GM18520 (cell line): ENCODE measurements around the gene RPS3.
"Not testable (repeated sequence)": the region's sequence is repeated elsewhere in the genome, so short reads cannot be mapped to it uniquely, and the experiment has no call there.

Source experiments
- ATAC-seq: cut with Tn5 transposase; IDR thresholded peaks from one replicate; pipeline ENCODE4 v1.9.1; 2021; ENCODE audit not compliant: unreplicated experiment

The RPS3 gene

GRCh38 chr11:75378776-75379175 lies 20.5 kb upstream of the RPS3 start:
- ATAC-seq = not testable (repeated sequence)

- no peak for ATAC-seq
Observed at GRCh38 chr11:75380245-75380644, 19.1 kb upstream of the RPS3 start.

DNA sequence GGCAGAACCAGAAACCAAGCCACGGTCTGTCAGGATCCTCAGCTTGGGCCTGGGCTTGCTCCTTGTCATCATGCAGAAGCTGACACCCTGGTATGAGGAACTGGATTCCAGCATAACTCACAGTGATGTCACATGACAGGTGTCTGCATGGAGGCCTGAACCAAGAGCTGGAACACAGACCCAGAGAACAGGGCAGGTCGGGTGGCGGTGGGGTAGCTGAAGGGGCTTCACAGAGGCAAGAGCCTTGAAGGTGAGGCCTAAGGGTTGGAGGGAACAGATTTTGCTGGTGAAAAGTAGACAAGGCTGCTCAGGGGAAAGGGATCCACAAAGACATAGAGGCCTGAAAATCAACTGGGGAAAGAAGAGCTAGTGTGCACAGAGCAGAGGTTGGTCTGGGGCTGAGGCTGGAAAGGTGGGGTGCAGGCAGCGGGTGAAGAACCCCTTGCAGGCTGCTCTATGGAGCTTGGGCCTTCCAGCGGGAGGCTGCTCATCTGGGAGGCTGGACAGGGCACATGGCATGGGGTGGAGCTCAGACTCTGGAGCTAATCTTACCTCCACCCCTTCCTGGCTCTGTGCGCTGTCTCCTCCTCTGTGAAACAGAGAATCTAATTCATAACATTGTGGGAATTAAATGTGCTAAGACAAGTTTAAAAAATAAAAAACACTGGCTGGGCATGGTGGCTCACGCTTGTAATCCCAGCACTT lies 18.4 kb upstream of the RPS3 start:
- ATAC-seq = no peak

DNA sequence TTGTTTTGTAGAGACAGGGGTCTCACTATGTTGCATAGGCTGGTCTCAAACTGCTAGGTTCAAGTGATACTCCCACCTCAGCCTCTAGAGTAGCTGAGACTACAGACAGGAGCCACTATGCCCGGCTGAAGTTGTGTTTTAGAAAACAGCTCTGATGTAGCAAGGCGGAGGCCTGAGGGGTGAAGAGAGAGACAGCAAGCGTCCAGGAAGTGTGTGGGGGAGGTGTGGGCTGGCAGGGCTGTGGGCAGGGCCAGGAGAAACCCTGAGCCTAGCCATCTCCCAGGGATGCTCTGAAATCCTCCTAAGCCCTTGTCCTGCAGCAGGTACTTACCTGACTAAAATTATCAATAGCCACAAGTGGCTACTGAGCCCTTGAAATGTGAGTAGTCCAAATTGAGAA lies 16.1 kb upstream of the RPS3 start:
- no peak for ATAC-seq

GRCh38 chr11:75384438-75385080 lies 14.8 kb upstream of the RPS3 start:
- ATAC-seq = no peak

DNA sequence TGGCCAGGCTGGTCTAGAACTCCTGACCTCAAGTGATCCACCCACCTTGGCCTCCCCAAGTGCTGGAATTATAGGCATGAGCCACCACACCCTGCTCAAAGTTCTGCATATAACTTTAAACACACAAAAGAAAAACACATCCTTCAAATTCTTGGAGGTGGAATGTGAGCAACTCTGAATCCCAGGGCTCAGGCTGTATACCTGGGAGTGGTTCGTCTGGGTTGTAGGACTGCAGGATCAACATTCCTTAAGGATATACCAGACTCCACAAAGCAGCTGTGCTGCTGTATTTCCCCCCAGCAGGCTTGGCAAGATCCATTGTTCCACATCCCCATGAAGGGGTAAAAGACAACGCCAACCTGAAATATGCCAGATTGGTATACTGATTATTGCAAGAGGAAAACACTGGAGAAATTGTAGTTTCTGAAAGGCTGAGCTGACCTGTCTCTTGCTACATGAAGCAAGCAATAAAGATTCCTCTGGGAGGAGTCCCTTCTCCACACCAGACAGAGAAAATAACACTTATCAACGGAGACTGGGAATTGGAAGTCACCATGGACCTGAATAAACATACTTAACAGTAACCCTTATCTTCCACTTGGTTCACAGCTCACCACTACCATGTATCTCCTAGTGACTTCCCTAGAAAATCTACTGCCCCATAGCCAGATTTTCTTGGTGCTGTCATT lies 12.2 kb upstream of the RPS3 start:
- ATAC-seq = no peak

DNA sequence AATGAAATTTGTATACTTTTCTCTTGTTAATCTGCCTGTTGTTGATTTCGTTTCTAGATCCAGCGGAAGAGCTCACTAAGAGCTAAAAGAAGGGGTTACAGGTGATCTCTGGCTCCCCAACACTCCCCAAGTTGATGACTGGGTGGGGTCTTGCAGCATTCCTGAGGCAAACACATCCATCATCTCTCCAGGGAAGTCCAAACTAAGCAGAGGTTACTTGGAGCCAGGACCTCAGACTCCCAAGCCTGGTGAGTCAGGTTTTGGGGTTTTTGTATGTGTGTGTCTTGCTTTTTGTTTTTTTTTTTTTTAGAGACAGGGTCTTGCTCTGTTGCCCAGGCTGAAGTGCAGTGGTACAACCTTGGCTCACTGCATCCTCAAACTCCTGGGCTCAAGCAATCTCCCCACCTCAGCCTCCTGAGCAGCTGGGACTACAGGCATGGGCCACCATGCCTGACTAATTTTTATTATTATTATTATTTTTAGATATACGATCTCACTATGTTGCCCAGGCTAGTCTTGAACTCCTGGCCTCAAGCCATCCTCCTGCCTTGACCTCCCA lies 11.5 kb upstream of the RPS3 start:
- ATAC-seq = no peak

DNA sequence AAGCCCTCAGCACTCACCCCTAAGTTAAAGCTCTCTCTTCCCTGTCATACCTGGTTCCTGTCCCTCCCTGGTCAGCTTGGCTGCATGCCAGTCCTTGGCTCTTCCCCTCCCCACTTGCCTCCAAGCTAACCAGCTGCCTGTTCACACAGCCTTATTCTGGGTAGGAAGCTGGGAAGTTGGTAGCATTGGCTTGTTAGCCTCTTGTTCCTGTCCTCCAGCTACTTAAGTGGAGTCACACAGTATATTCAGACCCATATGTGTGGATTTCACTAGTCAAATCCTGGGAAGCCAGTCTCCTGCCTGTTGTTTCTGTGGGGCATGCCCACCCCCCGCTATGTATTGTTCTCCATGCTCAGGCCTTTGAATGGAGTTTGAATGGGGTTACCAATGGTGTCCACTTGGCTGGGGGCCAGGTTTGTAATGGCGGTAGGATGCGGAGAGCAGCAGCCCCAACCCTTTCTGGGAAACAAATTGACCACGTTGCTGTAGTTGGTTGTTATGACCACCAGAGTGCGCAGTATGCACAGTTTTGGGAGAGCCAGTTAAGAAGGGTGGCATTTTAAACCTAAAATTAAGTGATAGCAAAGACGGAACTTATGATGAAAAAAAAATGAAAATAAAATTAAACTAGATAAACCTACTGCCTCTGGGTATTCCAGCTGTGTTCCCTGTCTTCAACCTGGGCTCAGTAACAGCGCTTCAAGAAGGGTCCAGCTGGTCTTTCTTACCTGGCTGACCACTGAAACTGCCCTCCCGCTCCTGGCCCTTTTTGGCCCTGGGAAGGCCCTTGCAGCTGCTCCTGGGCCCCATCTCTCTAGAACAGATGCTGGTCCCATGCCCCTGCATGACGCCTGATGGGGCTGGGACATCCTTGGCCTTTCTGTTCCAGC lies 10.7 kb upstream of the RPS3 start:
- no peak for ATAC-seq

DNA sequence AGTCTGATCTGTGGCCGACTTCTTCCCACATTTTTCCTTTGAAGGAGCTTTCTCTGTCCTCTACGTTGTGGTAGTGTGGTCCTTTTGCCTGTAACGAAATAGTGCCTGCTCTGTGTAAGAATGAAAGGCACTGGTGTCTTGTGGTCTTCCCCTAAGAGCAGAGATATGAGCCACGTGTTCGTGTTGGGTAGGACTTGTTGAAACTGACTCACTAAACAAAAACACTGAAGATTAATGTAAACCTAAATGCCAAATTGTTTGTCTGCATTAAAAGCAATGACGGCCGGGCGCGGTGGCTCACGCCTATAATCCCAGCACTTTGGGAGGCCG lies 10.1 kb upstream of the RPS3 start:
- no peak for ATAC-seq

DNA sequence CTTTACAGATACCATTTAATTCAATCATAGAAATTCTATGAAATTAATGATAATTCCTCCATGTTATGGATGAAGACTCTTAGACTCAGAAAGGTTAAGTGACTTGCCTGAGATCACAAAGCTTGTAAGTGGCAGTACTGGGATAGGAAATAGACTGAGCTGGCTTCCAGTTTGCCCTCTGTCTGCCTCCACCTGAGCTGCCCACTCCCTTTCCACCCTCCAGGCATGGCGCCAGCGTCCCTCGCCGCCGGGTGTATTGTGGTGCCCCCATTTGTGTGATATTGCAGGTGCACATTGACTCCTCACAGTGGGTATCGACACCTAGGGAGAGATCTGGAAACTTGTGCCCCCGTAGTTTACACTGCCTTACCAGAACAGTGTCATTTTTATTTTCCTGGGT lies 9.4 kb upstream of the RPS3 start:
- ATAC-seq = no peak

- no peak for ATAC-seq
Observed at GRCh38 chr11:75394085-75394840, 5.1 kb upstream of the RPS3 start.

DNA sequence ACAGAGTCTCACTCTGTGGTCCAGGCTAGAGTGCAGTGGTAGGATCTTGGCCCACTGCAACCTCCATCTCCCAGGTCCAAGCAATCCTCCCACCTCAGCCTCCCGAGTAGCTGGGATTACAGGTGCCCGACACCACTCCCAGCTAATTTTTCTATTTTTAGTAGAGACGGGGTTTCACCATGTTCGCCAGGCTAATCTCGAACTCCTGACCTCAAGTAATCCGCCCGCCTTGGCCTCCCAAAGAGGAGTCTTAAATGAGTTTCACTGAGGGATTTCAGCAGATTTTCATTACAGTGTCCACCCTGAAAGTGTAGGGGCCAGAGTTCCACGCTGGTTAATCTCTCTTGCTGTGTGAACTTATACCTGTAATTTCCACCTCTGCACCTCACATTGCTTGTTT lies 412 bp upstream of the RPS3 start:
- no peak for ATAC-seq

- ATAC-seq = no peak
Observed at GRCh38 chr11:75400146-75400865, 988 bp downstream of the RPS3 start.

DNA sequence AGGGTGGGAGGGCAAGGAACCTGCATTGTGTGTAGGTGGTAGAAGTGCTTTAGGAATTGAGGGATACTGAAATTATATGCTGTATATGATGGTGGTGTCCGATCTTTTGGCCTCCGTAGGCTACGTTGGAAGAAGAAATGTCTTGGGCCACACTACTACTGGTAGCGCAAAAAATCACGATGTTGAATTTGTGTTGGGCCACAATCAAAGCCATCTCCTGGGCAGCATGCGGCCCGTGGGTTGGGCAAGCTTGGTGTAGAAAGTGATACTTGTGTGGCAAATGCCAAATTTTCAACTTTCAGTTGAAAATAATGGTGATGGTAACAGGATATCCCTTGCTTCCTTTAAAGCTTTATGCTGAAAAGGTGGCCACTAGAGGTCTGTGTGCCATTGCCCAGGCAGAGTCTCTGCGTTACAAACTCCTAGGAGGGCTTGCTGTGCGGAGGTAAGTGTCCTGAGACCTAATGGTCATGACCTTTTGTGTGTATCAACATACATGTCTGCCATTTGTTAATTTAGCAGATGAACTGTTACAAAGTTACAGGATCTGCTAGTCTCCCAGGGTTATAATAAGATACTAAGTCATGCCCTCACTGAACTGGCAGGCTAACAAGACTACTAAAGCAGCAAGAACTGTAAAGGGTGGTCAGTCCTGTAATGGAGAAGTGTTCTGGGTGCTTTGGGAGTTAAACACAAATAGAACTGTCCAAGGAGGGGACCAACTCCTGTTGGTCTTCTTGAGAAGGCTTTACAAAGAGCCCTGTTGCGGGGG lies 2.9 kb downstream of the RPS3 start:
- ATAC-seq = no peak

GRCh38 chr11:75403037-75403436 lies 3.7 kb downstream of the RPS3 start:
- no peak for ATAC-seq

GRCh38 chr11:75403983-75404658 lies 4.8 kb downstream of the RPS3 start:
- ATAC-seq = no peak

GRCh38 chr11:75406338-75406777 lies 7.0 kb downstream of the RPS3 start:
- no peak for ATAC-seq

DNA sequence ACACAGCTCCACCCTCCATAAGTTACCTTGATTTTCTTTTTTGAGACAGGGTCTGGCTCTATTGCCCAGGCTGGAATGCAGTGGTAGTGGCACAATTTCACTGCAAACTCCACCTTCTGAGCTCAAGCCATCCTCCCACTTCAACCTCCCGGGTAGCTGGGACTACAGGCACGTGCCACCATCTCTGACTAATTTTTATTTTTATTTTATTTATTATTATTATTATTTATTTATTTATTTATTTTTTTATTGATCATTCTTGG lies 9.6 kb downstream of the RPS3 start:
- no peak for ATAC-seq

- ATAC-seq = not testable (repeated sequence)
Observed at GRCh38 chr11:75409971-75410370, 10.7 kb downstream of the RPS3 start.
